Activated naive CD4-positive, alpha-beta T cell treated with anti-CD3 and anti-CD28 coated beads for 36 hours (primary cell): ENCODE results near the gene SPPL2A. TPM values are rescaled to one million over a fixed set of nuclear protein-coding genes. Genes with fewer than 3 reads are reported as not detected.

Experiments used
- CTCF ChIA-PET: fragments of 350-600 bp; sonication (Branson Sonifier 250); formaldehyde crosslinking; loops from one replicate; lab custom pipeline; 2021; ENCODE audit warnings: antibody characterized with exemption; lab: Charles Lee
- DNase-seq: peaks from one replicate; pipeline ENCODE4 v3.0.0-alpha.2; 2020
- H3K27ac Mint-ChIP-seq: one replicate; pipeline ENCODE4 v1.8.0; 2021; ENCODE audit warnings: mild to moderate bottlenecking, mixed read lengths
- H3K27me3 Mint-ChIP-seq: one replicate; pipeline ENCODE4 v1.8.0; 2021; ENCODE audit warnings: low read depth, mixed read lengths
- H3K36me3 Mint-ChIP-seq: one replicate; pipeline ENCODE4 v1.8.0; 2021; ENCODE audit warnings: low read depth, mixed read lengths
- H3K4me1 Mint-ChIP-seq: one replicate; pipeline ENCODE4 v1.8.0; 2021; ENCODE audit warnings: low read depth, mixed read lengths
- H3K4me3 Mint-ChIP-seq: one replicate; pipeline ENCODE4 v1.8.0; 2021; ENCODE audit warnings: mild to moderate bottlenecking, moderate library complexity, mixed read lengths
- H3K9me3 Mint-ChIP-seq: one replicate; pipeline ENCODE4 v1.8.0; 2021; ENCODE audit warnings: mixed read lengths
- intact Hi-C: fragments of 100-400 bp; cut with micrococcal nuclease; formaldehyde crosslinking; loops from one replicate; pipeline ENCODE4 v1.15.1; 2023
- total RNA-seq, 2 experiments: library from RNA; stranded (reverse); gene quantifications; one replicate each; pipeline ENCODE4 v1.2.3, GENCODE V29; 2021

SPPL2A gene
- total RNA-seq, 2 experiments from 2014 or later = 37.7 to 41.6 TPM

- H3K27ac Mint-ChIP-seq = no peak overlapping the region
- H3K27me3 Mint-ChIP-seq = no peaks in the 10 kb centered on the region
- intact Hi-C loops = loop anchor here (5.0 kb wide), 1 partner anchor 515 kb away; no protein-coding TSS in a partner anchor
- H3K4me3 Mint-ChIP-seq = no peak overlapping the region
- CTCF ChIA-PET = interaction anchor here (0.7 to 4.6 kb wide), 8 partner anchors 8 to 1531 kb away, joined by 3 to 22 read pairs (median 3); no protein-coding TSS in a partner anchor
- no peak for DNase-seq
- peaks cover 14% of the 10 kb centered on the region for H3K36me3 Mint-ChIP-seq
- no peaks in the 10 kb centered on the region for H3K9me3 Mint-ChIP-seq
- H3K4me1 Mint-ChIP-seq = peaks cover 35% of the 10 kb centered on the region
Measured at GRCh38 chr15:50676799-50677483, 88.6 kb downstream of the SPPL2A start.

GRCh38 chr15:50675535-50676144, 89.9 kb downstream of the SPPL2A start:
- Mint-ChIP-seq H3K9me3 (no peaks in the 10 kb centered on the region), H3K27me3 (no peaks in the 10 kb centered on the region), H3K27ac (no peak overlapping the region), H3K4me3 (no peak overlapping the region), H3K36me3 (peaks cover 8% of the 10 kb centered on the region), H3K4me1 (peaks cover 31% of the 10 kb centered on the region)
- CTCF ChIA-PET = interaction anchor here (0.6 to 4.6 kb wide), 16 partner anchors 9 to 233 kb away, joined by 3 to 22 read pairs (median 4); no protein-coding TSS in a partner anchor
- no peak for DNase-seq
- intact Hi-C loops = loop anchor here (1.0 to 5.0 kb wide), 4 partner anchors 9 to 517 kb away; partner anchors contain the start of gene AP4E1

DNA sequence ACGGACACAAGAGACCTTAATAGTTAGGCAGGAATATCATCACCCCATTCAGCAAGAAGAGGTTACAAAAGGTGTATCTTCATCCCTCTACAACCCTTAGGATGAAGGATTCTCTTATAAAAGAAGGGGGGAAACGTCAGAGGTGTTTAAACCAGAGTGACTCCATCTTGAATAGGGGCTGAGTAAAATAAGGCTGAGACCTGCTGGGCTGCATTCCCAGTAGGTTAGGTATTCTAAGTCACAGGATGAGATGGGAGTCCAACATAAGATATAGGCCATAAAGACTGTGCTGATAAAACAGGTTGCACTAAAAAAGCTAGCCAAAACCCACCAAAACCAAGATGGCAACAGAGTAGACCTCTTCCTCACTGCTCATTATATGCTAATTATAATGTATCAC, 95.4 kb downstream of the SPPL2A start:
- no peaks in the 10 kb centered on the region for H3K9me3 Mint-ChIP-seq
- peaks cover 5% of the 10 kb centered on the region for H3K36me3 Mint-ChIP-seq
- peaks cover 22% of the 10 kb centered on the region for H3K4me1 Mint-ChIP-seq
- no peak for DNase-seq
- H3K4me3 Mint-ChIP-seq = no peak overlapping the region
- CTCF ChIA-PET = interaction anchor here (0.5 kb wide), 1 partner anchor 9 kb away, joined by 3 read pairs; no protein-coding TSS in a partner anchor
- H3K27ac Mint-ChIP-seq = no peak overlapping the region
- no peaks in the 10 kb centered on the region for H3K27me3 Mint-ChIP-seq
- intact Hi-C loops = no loop called here

GRCh38 chr15:50669611-50670010, 95.9 kb downstream of the SPPL2A start:
- no peak for DNase-seq
- Mint-ChIP-seq H3K27me3 (no peaks in the 10 kb centered on the region), H3K4me1 (peaks cover 22% of the 10 kb centered on the region), H3K36me3 (peaks cover 3% of the 10 kb centered on the region), H3K9me3 (no peaks in the 10 kb centered on the region), H3K27ac (no peak overlapping the region), H3K4me3 (no peak overlapping the region)
- intact Hi-C loops = no loop called here
- CTCF ChIA-PET = no interaction called here

DNA sequence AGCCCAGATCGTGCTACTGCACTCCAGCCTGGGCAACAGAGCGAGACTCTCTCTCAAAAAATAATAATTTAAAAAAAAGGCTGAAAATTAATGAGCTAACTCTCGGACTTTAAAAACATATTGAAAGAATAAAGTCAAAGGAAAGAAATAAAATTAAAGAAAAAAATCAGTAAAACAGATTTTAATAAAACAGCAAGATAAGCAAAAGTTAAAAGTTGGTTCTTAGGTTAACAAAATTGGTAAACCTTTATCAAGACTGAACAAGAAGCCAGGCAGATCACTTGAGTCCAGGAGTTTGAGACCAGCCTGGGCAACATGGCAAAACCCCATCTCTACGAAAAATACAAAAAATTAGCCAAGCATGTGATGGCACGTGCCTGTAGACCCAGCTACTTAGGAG, 99.6 kb downstream of the SPPL2A start:
- CTCF ChIA-PET = interaction anchor here (0.6 to 1.4 kb wide), 2 partner anchors 10 to 211 kb away, joined by 3 to 4 read pairs; no protein-coding TSS in a partner anchor
- peaks cover 17% of the 10 kb centered on the region for H3K4me1 Mint-ChIP-seq
- no peak for DNase-seq
- no peak overlapping the region for H3K4me3 Mint-ChIP-seq
- no peaks in the 10 kb centered on the region for H3K27me3 Mint-ChIP-seq
- no peak overlapping the region for H3K27ac Mint-ChIP-seq
- intact Hi-C loops = no loop called here
- H3K36me3 Mint-ChIP-seq = peaks cover 7% of the 10 kb centered on the region
- no peaks in the 10 kb centered on the region for H3K9me3 Mint-ChIP-seq

DNA sequence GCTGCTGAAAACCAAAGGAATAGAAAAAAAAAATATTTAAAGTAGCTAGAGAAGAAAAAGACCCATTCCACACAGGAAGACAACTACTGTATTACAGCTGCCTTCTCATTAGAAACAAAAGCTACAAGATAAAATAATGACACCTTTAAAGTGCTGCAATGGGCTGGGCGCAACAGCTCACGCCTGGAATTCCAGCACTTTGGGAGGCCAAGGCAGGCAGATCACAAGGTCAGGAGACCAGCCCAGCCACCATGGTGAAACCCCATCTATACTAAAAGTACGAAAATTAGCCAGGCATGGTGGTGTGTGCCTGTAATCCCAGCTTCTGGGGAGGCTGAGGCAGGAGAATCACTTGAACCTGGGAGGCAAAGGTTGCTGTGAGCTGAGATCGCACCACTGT, 110.0 kb downstream of the SPPL2A start:
- peak overlapping the region; percentile 53 for H3K27ac Mint-ChIP-seq
- CTCF ChIA-PET = interaction anchor here (0.8 kb wide), 1 partner anchor 20 kb away, joined by 3 read pairs; no protein-coding TSS in a partner anchor

DNA sequence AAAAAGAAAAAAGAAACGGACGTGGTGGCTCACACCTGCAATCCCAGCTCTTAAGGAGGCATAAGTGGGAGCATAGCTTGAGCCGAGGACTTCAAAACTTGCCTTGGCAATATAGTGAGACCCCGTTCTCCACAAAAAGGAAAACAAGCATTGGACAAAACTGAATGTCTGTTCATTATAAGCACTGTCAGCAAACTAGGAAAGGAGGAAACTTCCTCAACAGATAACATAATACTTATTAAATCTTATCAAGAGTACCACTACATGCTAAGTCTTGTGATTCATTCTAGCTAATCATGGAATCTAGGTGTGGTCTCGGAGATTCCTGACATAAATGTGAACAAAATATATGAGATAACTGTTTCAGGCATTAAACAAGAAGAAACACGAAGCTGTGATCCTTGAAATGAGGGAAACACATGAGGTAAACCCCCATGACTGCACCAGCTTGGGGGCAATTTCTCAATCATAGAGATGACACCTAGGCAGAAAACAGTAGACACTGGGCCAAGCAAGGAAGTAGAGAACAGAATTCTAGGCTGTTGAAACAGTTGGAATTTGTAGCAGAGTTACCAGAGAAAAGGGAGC, 112.3 kb downstream of the SPPL2A start:
- H3K27me3 Mint-ChIP-seq = no peaks in the 10 kb centered on the region
- CTCF ChIA-PET = interaction anchor here (1.0 to 1.3 kb wide), 2 partner anchors 232 to 233 kb away, joined by 4 read pairs; no protein-coding TSS in a partner anchor
- peak overlapping the region; percentile 47 for H3K27ac Mint-ChIP-seq
- no peak for DNase-seq
- no peaks in the 10 kb centered on the region for H3K9me3 Mint-ChIP-seq
- intact Hi-C loops = no loop called here
- no peak overlapping the region for H3K4me3 Mint-ChIP-seq
- peaks cover 41% of the 10 kb centered on the region for H3K36me3 Mint-ChIP-seq
- peaks cover 19% of the 10 kb centered on the region for H3K4me1 Mint-ChIP-seq

More for the DNA sequence above, 110.0 kb downstream of the SPPL2A start:
- no peaks in the 10 kb centered on the region for H3K9me3 Mint-ChIP-seq
- no peaks in the 10 kb centered on the region for H3K27me3 Mint-ChIP-seq
- DNase-seq = no peak
- intact Hi-C loops = loop anchor here (2.0 kb wide), 1 partner anchor 31 kb away; the partner anchor contains the start of gene TRPM7
- no peak overlapping the region for H3K4me3 Mint-ChIP-seq
- H3K4me1 Mint-ChIP-seq = peaks cover 20% of the 10 kb centered on the region
- H3K36me3 Mint-ChIP-seq = peaks cover 40% of the 10 kb centered on the region

DNA sequence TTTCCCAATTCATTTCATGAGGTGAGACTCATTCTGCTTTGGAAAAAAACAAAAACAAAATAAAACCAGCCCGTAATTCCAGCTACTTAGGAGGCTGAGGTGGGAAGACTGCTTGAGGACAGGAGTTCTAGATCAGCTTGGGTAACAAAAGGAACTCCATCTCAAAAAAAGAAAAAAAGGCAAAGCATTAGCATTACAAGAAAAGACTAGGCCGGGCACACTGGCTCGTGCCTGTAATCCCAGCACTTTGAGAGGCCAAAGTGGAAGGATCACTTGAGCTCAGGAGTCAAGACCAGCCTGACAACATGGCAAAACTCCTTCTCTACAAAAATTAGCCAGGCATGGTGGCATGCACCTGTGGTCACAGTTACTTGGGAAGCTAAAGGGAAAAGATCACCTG, 112.8 kb downstream of the SPPL2A start:
- H3K9me3 Mint-ChIP-seq = no peaks in the 10 kb centered on the region
- H3K4me3 Mint-ChIP-seq = no peak overlapping the region
- intact Hi-C loops = no loop called here
- CTCF ChIA-PET = interaction anchor here (0.7 to 2.9 kb wide), 3 partner anchors 22 to 224 kb away, joined by 3 to 7 read pairs (median 3); no protein-coding TSS in a partner anchor
- no peaks in the 10 kb centered on the region for H3K27me3 Mint-ChIP-seq
- no peak for DNase-seq
- peaks cover 41% of the 10 kb centered on the region for H3K36me3 Mint-ChIP-seq
- no peak overlapping the region for H3K27ac Mint-ChIP-seq
- H3K4me1 Mint-ChIP-seq = peaks cover 19% of the 10 kb centered on the region

Other genes with a start within 250 kb of the SPPL2A start
- not detected for gene USP50, start 219.0 kb downstream of the SPPL2A start, total RNA-seq
- gene TRPM7, start 78.9 kb downstream of the SPPL2A start, total RNA-seq = 10 to 100 TPM; 31.1 to 32.7 TPM
- gene AP4E1, start 143.0 kb upstream of the SPPL2A start, total RNA-seq = 1 to 10 TPM; 6.8 to 9.4 TPM